DMS 273 treated with DMSO at 0.1 percent for 48 hours (cell line): ENCODE data around the gene OSTN.
"Not testable (repeated sequence)": the region's sequence is repeated elsewhere in the genome, so short reads cannot be mapped to it uniquely, and the experiment has no call there.

Source experiments
- DNase-seq: peaks from one replicate; lab custom pipeline; 2025; lab: John Stamatoyannopoulos, UW

Gene OSTN

DNA sequence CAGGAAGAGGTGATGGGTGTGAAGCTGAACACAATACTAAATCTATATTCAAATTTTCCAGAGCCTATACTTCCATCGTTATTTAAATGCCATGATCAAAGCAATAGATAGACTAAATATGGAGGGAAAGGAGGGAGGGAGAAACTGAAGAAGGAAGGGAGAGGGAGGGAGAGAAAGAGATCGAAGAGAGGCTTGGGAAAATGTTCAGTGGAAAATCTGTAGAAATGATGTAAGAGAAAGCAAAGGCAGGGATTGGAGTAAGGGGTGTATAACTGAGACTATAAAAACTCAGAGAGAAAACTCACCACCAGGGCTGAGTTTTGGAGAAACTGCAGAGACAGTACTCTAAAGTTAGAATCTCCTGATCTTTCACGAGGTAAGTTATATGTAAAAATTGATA, at the start of gene OSTN:
Gene OSTN (plus strand): TSS at position 310 of the 400 bp plus-strand sequence. CDS start 13,292 bp downstream, outside the sequence.
- DNase-seq: no peak

DNA sequence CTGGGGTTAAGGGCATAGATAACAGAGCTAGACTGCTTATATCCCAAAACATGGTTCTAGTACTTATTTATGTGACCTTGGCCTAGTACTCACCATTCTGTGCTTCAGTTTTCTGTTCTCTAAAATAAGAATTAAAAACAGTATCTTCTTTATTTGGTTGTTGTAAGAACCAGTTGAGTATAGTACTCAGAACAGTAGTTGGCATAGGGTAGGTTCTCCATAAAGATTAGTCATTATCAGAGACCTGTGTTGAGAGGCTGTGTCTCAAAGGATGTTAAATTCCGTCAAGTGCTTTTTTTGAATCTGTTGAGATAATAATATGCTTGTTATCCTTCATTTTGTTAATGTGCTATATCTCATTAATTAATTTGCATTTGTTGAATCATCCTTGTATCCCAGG, 47.4 kb upstream of the OSTN start:
- no peak for DNase-seq

DNA sequence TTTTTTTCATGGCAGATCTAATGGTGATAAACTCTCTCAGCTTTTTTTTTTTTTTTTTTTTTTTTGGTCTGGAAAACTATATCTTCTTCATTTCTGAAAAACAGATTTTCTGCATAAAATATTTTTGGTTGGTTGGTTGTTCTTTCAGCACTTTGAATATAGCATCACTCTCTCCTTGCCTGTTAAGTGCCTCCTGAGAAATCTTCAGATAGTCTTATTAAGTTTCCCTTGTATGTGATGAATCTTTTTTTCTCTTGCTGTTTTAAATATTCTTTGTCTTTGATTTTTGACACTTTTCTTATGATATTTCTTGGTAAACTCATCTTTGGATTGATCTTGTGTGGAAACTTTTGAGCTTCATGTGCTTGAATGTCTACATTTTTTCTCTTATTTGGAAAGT, 44.2 kb upstream of the OSTN start:
- DNase-seq: no peak

DNA sequence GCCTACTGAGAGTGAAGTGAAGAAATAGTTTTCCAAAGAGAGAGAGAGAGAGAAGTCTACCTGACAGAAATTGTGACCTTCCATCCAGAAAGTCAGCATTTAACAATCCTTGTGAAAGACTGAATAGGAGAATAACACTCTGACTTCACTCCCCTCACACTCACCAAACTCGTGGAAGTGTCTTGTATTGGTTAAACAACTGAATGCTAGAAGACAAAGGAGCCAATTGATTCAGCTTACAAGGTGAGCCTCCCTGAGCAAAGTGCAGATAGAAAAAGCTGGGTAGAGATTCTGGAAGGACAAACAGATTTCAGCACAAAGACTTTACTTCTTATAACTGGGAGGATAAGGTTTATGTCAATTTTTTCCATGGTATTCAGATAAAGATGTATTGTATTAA, 40.8 kb upstream of the OSTN start:
- no peak for DNase-seq

DNA sequence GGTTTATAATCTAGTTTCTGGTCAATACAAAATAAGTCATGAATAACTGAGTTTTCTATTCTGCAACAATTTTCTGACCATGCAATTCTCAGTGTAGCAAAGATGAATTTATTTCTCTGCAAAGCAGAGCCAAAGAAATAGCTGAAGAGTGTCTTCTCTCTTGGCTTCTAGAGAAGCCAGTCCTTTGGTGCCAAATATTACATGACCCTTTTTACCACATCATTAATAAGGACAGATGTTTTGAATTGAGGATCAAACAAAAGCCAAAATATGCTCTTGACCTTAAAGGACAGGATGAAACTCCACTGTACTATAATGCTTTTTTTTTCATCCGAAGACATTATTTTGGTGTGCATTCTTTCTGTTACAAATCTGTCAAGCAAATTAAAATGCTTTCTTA, 40.2 kb upstream of the OSTN start:
- DNase-seq: no peak

DNA sequence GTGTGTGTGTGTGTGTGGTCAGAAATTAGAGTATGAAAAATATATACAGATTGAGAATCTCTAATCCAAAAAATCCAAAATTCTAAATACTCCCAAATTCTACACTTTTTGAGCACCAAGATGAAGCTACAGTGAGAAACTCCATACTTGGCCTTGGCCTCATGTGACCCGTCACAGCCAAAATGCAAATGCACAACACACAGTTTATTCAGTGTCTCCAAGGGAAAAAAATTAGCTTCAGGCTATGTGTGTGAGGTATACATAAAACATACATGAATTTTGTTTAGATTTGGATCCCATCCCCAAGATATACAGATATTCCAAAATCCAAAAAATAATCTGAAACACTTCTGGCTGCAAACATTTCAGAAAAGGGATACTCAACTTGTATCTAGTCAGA, 33.2 kb upstream of the OSTN start:
- DNase-seq: no peak

GRCh38 chr3:191166368-191166767, 32.7 kb upstream of the OSTN start:
- DNase-seq: no peak

- DNase-seq: no peak
These were observed 29.5 kb upstream of the OSTN start for GRCh38 chr3:191169566-191169965.

GRCh38 chr3:191170097-191170496, 28.9 kb upstream of the OSTN start:
- no peak for DNase-seq

DNA sequence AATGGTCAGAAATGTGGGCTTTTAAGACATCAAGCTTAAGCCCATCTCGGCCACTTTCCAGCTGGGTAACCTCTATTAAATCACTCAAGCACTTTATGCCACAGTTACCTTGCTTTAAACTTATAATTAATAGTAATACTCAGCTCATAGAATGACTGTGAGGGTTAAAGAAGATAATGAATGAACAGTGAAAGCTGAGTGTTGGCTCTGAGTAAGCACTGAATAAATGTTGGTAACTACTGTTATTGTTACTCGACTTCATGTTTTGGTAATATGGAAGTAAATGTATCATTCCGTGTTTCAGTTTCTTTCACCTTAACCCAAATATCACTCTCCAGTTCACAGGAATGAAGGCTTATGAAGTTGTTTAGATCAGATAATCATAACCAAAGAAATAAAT, 23.9 kb upstream of the OSTN start:
- DNase-seq: no peak

- no peak for DNase-seq
These were observed 22.8 kb upstream of the OSTN start for GRCh38 chr3:191176038-191176785.

DNA sequence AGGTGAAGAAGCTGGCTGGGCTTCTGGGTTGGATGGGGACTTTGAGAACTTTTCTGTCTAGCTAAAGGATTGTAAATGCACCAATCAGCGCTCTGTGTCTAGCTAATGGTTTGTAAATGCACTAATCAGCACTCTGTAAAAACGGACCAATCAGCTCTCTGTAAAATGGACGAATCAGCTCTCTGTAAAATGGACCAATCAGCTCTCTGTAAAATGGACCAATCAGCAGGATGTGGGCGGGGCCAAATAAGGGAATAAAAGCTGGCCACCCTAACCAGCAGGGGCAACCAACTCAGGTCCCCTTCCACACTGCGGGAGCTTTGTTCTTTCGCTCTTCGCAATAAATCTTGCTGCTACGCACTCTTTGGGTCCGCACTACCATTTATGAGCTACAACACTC, 13.7 kb upstream of the OSTN start:
- DNase-seq: not testable (repeated sequence)

DNA sequence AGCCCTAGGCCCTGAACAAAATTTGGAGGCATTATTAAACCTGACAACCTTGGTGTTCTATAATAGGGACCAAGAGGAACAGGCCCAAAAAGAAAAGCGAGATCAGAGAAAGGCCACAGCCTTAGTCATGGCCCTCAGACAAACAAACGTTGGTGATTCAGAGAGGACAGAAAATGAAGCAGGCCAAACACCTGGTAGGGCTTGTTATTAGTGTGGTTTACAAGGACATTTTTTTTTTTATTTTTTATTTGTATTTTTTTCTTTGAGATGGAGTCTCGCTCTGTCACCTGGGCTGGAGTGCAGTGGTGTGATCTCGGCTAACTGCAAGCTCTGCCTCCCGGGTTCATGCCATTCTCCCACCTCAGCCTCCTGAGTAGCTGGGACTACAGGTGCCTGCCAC, 10.8 kb upstream of the OSTN start:
- DNase-seq: not testable (repeated sequence)

- DNase-seq: not testable (repeated sequence)
These were observed 6.8 kb upstream of the OSTN start for GRCh38 chr3:191192270-191192669.

GRCh38 chr3:191192941-191193340, 6.1 kb upstream of the OSTN start:
- DNase-seq: no peak

- DNase-seq: no peak
These were observed 1.2 kb upstream of the OSTN start for GRCh38 chr3:191197761-191198306.

- DNase-seq: no peak
These were observed 561 bp upstream of the OSTN start for GRCh38 chr3:191198480-191198879.

- no peak for DNase-seq
These were observed 11.0 kb downstream of the OSTN start for GRCh38 chr3:191210032-191210431.

DNA sequence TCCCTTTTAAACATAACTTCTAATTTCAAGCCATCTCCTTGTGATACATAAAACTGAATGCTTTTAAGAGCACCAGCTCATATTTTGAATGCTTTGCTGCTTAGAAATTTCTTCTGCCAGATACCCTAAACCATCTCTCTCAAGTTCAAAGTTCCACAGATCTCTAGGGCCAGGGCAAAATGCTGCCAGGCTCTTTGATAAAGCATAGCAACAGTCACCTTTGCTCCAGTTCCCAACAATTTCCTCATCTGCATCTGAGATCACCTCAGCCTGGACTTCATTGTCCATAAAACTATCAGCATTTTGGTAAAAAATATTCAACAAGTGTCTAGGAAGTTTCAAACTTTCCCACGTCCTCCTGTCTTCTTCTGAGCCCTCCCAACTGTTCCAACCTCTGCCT, 17.5 kb downstream of the OSTN start:
- no peak for DNase-seq

DNA sequence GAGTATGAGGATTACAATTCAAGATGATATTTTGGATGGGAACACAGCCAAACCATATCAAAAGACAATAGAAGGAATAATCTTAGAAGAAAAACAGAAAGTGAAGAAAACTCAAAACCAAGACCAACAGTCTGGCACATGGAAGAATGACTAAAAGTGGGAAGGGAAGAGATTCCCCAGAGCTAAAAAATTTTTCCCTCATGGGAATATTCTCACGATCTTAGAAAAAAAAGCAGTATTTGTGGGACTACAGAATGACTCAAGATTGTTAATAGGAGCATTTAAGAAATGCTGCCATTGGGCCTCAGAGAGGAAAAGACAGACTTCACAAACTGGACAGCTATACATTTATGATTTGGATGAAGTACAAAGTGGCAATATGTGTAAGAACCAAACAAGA, 18.3 kb downstream of the OSTN start:
- no peak for DNase-seq

DNA sequence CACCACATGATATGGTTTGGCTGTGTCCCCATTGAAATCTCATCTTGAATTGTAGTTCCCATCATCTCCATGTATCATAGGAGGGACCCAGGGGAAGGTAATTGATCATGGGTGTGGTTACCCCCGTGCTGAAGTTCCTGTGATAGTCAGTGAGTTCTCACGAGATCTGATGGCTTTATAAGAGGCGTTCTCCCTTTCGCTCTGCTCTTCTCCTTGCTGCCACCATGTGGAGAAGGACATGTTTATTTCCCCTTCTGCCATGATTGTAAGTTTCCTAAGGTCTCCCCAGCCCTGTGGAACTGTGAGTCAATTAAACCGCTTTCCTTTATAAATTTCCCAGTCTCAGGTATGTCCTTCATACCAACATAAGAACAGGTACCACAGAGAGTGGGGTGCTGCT, 21.9 kb downstream of the OSTN start:
- DNase-seq: no peak

DNA sequence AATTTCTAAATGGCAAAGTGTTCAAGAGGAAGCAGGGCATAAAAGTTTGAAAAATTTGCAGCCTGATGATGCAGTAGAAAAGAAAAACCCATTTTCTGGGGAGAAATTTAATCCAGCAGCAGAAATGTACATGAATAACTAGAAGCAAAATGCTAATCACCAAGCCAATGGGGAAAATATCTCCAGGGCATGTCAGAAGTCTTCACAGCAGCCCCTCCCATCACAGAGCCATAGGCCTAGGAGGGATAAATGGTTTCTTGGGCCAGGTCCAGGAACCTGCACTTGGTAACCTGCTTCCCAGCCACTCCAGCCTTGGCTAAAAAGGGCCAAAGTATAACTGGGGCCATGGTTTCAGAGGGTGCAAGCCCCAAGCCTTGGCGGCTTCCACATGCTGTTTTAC, 22.6 kb downstream of the OSTN start:
- no peak for DNase-seq

DNA sequence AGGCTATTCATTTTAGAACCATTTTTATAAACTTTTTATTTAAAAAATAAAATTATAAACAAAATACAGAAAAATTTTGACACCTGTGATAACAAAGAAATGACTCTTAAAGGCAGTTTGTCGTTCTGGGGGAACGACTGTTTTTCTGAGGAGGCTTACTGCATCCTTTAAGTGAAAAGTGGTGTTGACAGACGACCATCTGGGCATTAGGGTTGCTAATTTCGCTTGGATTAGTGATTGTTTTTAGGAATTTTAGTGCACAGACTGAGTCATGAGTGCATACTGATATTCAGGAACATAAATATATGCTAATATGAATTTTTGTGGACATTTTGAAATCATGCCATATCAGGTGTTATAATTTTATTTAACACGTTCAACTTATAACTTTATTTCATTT, 28.5 kb downstream of the OSTN start:
- no peak for DNase-seq

- no peak for DNase-seq
These were observed 35.2 kb downstream of the OSTN start for GRCh38 chr3:191234216-191234615.
